Hepatocyte (in vitro differentiated cells): Measurements from ENCODE around the gene WDFY1. TPM values are rescaled to one million over a fixed set of nuclear protein-coding genes. Genes with fewer than 3 reads are reported as not detected.

Experiments
- DNase-seq: peaks from one replicate; pipeline ENCODE4 v3.0.0-alpha.2; 2016; ENCODE audit warnings: low spot score
- H2AFZ ChIP-seq: fragments of 200-600 bp; sonication (generic); 2 replicates; pipeline ENCODE4 v1.6.0; 2016; ENCODE audit warnings: antibody characterized with exemption, mild to moderate bottlenecking
- H3K27ac ChIP-seq: fragments of 200-600 bp; sonication (generic); 2 replicates; pipeline ENCODE4 v1.5.1; 2016; ENCODE audit warnings: mild to moderate bottlenecking
- H3K27me3 ChIP-seq: fragments of 200-600 bp; sonication (generic); 2 replicates; pipeline ENCODE4 v1.6.1; 2016
- H3K36me3 ChIP-seq: fragments of 200-600 bp; sonication (generic); replicated peaks from 2 replicates; pipeline ENCODE4 v1.5.1; 2016; ENCODE audit warnings: low read depth; ENCODE audit not compliant: insufficient read depth
- H3K4me1 ChIP-seq: fragments of 200-600 bp; sonication (generic); 2 replicates; pipeline ENCODE4 v1.5.1; 2016; ENCODE audit warnings: mild to moderate bottlenecking, moderate library complexity; ENCODE audit not compliant: insufficient read depth
- H3K4me2 ChIP-seq: fragments of 200-600 bp; sonication (generic); 2 replicates; pipeline ENCODE4 v1.6.0; 2016
- H3K4me3 ChIP-seq: fragments of 200-600 bp; sonication (generic); 2 replicates; pipeline ENCODE4 v1.5.1; 2016; ENCODE audit warnings: mild to moderate bottlenecking
- H3K79me2 ChIP-seq: fragments of 200-600 bp; sonication (generic); 2 replicates; pipeline ENCODE4 v1.6.0; 2017; ENCODE audit warnings: mild to moderate bottlenecking
- H3K9me2 ChIP-seq: fragments of 200-600 bp; sonication (generic); replicated peaks from 2 replicates; pipeline ENCODE4 v1.6.0; 2017; ENCODE audit warnings: mild to moderate bottlenecking; ENCODE audit not compliant: insufficient read depth
- H3K9me3 ChIP-seq: fragments of 200-600 bp; sonication (generic); 2 replicates; pipeline ENCODE4 v1.5.1; 2016; ENCODE audit warnings: low read depth, mild to moderate bottlenecking
- H4K20me1 ChIP-seq: fragments of 200-600 bp; sonication (generic); 2 replicates; pipeline ENCODE4 v1.6.0; 2016; ENCODE audit warnings: mild to moderate bottlenecking; ENCODE audit not compliant: insufficient read depth, poor library complexity, severe bottlenecking
- CTCF ChIP-seq: fragments of 200-600 bp; sonication (generic); IDR thresholded peaks from 2 replicates; pipeline ENCODE4 v1.5.1; 2016; ENCODE audit warnings: antibody characterized with exemption, mild to moderate bottlenecking; ENCODE audit not compliant: poor library complexity
- EZH2 ChIP-seq: fragments of 200-600 bp; sonication (generic); IDR thresholded peaks from 2 replicates; pipeline ENCODE4 v1.6.1; 2016; ENCODE audit warnings: antibody characterized with exemption, mild to moderate bottlenecking, borderline replicate concordance
- EZH2phosphoT487 ChIP-seq: fragments of 200-600 bp; sonication (generic); IDR thresholded peaks from one replicate; pipeline ENCODE4 v1.6.1; 2018; ENCODE audit warnings: antibody characterized with exemption, mild to moderate bottlenecking, low read depth, moderate library complexity; ENCODE audit not compliant: unreplicated experiment, severe bottlenecking
- WGBS: methylation state at CpG from one replicate; pipeline ENCODE4 v1.1.6; 2016; ENCODE audit warnings: low lambda C conversion rate; ENCODE audit errors: missing lambda C conversion rate; 5-methylcytosine and 5-hydroxymethylcytosine counted together
- polyA plus RNA-seq: library from polyadenylated mRNA; unstranded; fragments of >200 nt; fragmentation: Nextera tagmentation; extraction: Ambion mirVana; gene quantifications from 2 replicates; pipeline ENCODE4 v1.2.1, GENCODE V29; 2016
- total RNA-seq: library from RNA; depleted of rRNA; stranded (reverse); fragments of >200 nt; gene quantifications from 2 replicates; pipeline ENCODE4 v1.2.3, GENCODE V29; 2014

WDFY1 gene
- total and polyA plus RNA-seq, 2 experiments from 2014 or later: 45.6 to 68.3 TPM

- Histone ChIP-seq H3K27ac (no peak overlapping the region), H3K27me3 (no peaks in the 10 kb centered on the region), H3K79me2 (no peaks in the 10 kb centered on the region), H4K20me1 (no peaks in the 10 kb centered on the region), H3K9me2 (no peaks in the 10 kb centered on the region), H3K4me2 (no peak overlapping the region), H3K36me3 (no peaks in the 10 kb centered on the region), H2AFZ (no peak overlapping the region), H3K9me3 (no peaks in the 10 kb centered on the region), H3K4me1 (no peaks in the 10 kb centered on the region), H3K4me3 (no peak overlapping the region)
- DNase-seq: no peak
- TF ChIP-seq EZH2phosphoT487 (no peak), CTCF (no peak), EZH2 (no peak)
- 92% methylated on average over 7 of the region's 7 CpGs for WGBS
Observed at GRCh38 chr2:223870840-223871611, 74.1 kb downstream of the WDFY1 start.

- H3K4me3 ChIP-seq: no peak overlapping the region
- no peak overlapping the region for H3K4me2 ChIP-seq
- no peak for DNase-seq
Observed at GRCh38 chr2:223868005-223868404, 77.1 kb downstream of the WDFY1 start.

GRCh38 chr2:223865907-223866508 lies 79.1 kb downstream of the WDFY1 start:
- H3K9me3 ChIP-seq: no peaks in the 10 kb centered on the region
- H3K27me3 ChIP-seq: no peaks in the 10 kb centered on the region
- peaks cover 13% of the 10 kb centered on the region for H3K4me1 ChIP-seq
- TF ChIP-seq EZH2phosphoT487: no peak
- 84% methylated on average over 2 of the region's 2 CpGs for WGBS
- H4K20me1 ChIP-seq: no peaks in the 10 kb centered on the region
- no peaks in the 10 kb centered on the region for H3K79me2 ChIP-seq
- no peaks in the 10 kb centered on the region for H3K9me2 ChIP-seq
- H3K36me3 ChIP-seq: no peaks in the 10 kb centered on the region
- no peak overlapping the region for H2AFZ ChIP-seq
- no peak overlapping the region for H3K4me2 ChIP-seq
- H3K4me3 ChIP-seq: no peak overlapping the region
- no peak for DNase-seq
- H3K27ac ChIP-seq: no peak overlapping the region

More at GRCh38 chr2:223868005-223868404, 77.1 kb downstream of the WDFY1 start:
- 84% methylated on average over 3 of the region's 3 CpGs for WGBS
- Histone ChIP-seq H3K27me3 (no peaks in the 10 kb centered on the region), H3K27ac (no peak overlapping the region), H3K4me1 (no peaks in the 10 kb centered on the region), H3K9me2 (no peaks in the 10 kb centered on the region), H4K20me1 (no peaks in the 10 kb centered on the region), H3K79me2 (no peaks in the 10 kb centered on the region), H3K9me3 (no peaks in the 10 kb centered on the region), H2AFZ (no peak overlapping the region), H3K36me3 (no peaks in the 10 kb centered on the region)
- TF ChIP-seq EZH2phosphoT487: no peak
- TF ChIP-seq EZH2: no peak
- no peak for TF ChIP-seq CTCF

- DNase-seq: no peak
- no peaks in the 10 kb centered on the region for H3K79me2 ChIP-seq
- no peak overlapping the region for H3K27ac ChIP-seq
- no peaks in the 10 kb centered on the region for H3K36me3 ChIP-seq
- H4K20me1 ChIP-seq: no peaks in the 10 kb centered on the region
- H3K9me2 ChIP-seq: no peaks in the 10 kb centered on the region
- no peaks in the 10 kb centered on the region for H3K27me3 ChIP-seq
- no peak overlapping the region for H3K4me2 ChIP-seq
- peaks cover 20% of the 10 kb centered on the region for H3K4me1 ChIP-seq
- no peaks in the 10 kb centered on the region for H3K9me3 ChIP-seq
- no peak overlapping the region for H2AFZ ChIP-seq
- H3K4me3 ChIP-seq: no peak overlapping the region
- TF ChIP-seq EZH2phosphoT487 (no peak), EZH2 (no peak), CTCF (no peak)
- 94% methylated on average over 4 of the region's 4 CpGs for WGBS
Observed at GRCh38 chr2:223865124-223865523, 80.0 kb downstream of the WDFY1 start.
